Right lobe of liver (tissue), 6 donors: Measurements from ENCODE around the gene CRIP1. TPM values are rescaled to one million over a fixed set of nuclear protein-coding genes. Genes with fewer than 3 reads are reported as not detected.

Experiments
- ATAC-seq, 4 donors: fragments of 200-7000 bp; cut with Tn5 transposase; one replicate each; pipeline ENCODE4 v1.9.1; 2020; ENCODE audit warnings: mild to moderate bottlenecking in 4 of 4, moderate library complexity in 4 of 4
- DNase-seq, 3 donors: peaks; one replicate each; pipeline ENCODE4 v3.0.0-alpha.2; 2020
- H3K27ac ChIP-seq, 3 donors: fragments of 200-600 bp; one replicate each; pipeline ENCODE4 v1.8.0; 2022
- H3K27me3 ChIP-seq, 2 donors: fragments of 200-600 bp; one replicate each; pipeline ENCODE4 v1.8.0; 2022
- H3K36me3 ChIP-seq, 4 donors: fragments of 200-600 bp; sonication (generic) in 1 of 4; one replicate each; pipeline versions ENCODE4 v1.5.1 to v1.8.0; 2017 to 2022; ENCODE audit warnings: control low read depth in 1 of 4
- H3K4me1 ChIP-seq, 4 donors: fragments of 200-600 bp; sonication (generic) in 1 of 4; one replicate each; pipeline versions ENCODE4 v1.5.1 to v1.8.0; 2017 to 2022; ENCODE audit warnings: control low read depth in 1 of 4
- H3K4me3 ChIP-seq, 3 donors: fragments of 200-600 bp; one replicate each; pipeline ENCODE4 v1.8.0; 2022
- H3K9me3 ChIP-seq, 4 donors: fragments of 200-600 bp; sonication (generic) in 1 of 4; one replicate each; pipeline versions ENCODE4 v1.5.1 to v1.8.0; 2017 to 2022; ENCODE audit warnings: control low read depth in 1 of 4
- CTCF ChIP-seq, 4 donors: fragments of 200-600 bp in 3 of 4; fragments of 450-650 bp in 1 of 4; IDR thresholded peaks; one replicate each; pipeline versions ENCODE4 v1.5.1 to v1.8.0; 2016 to 2022; ENCODE audit warnings: antibody characterized with exemption in 4 of 4, mild to moderate bottlenecking in 2 of 4
- POLR2A ChIP-seq: fragments of 450-650 bp; IDR thresholded peaks from one replicate; pipeline ENCODE4 v1.6.1; 2017; ENCODE audit warnings: antibody characterized with exemption, mild to moderate bottlenecking
- WGBS: methylation state at CpG from one replicate; pipeline ENCODE4 v1.1.6; 2018; ENCODE audit warnings: low coverage, low lambda C conversion rate; ENCODE audit not compliant: insufficient coverage; ENCODE audit errors: missing lambda C conversion rate; 5-methylcytosine and 5-hydroxymethylcytosine counted together
- intact Hi-C, 2 donors: fragments of 100-400 bp; cut with DNase I; formaldehyde crosslinking; loops; one replicate each; pipeline versions ENCODE4 v1.11.2 to v1.14.1; 2022
- total RNA-seq, 6 experiments: library from RNA; depleted of rRNA in 2 of 6; stranded (reverse); fragments of >200 nt in 2 of 6; fragmentation: NEBNext Ultra II Directional in 3 of 6; extraction: Animal tissue kit (Norgen Biotek cat#: 25700) in 3 of 6; gene quantifications; one replicate each; pipeline versions ENCODE4 v1.1.0 to v1.2.4, GENCODE V29; 2016 to 2023
- donor health status: DM: no; HTN: yes; CAD: no.
- donor health status: DM: no; HTN: no; CAD: no.
- donor health status: DM: no; HTN: no; CAD: no.
- donor health status: DM: no; HTN: yes; CAD: no.
- donor health status: DM: no; HTN: yes; CAD: no.

Gene CRIP1
- total RNA-seq, 6 experiments from 2014 or later, result 0.79 to 5.4 (median 2.7) TPM

DNA sequence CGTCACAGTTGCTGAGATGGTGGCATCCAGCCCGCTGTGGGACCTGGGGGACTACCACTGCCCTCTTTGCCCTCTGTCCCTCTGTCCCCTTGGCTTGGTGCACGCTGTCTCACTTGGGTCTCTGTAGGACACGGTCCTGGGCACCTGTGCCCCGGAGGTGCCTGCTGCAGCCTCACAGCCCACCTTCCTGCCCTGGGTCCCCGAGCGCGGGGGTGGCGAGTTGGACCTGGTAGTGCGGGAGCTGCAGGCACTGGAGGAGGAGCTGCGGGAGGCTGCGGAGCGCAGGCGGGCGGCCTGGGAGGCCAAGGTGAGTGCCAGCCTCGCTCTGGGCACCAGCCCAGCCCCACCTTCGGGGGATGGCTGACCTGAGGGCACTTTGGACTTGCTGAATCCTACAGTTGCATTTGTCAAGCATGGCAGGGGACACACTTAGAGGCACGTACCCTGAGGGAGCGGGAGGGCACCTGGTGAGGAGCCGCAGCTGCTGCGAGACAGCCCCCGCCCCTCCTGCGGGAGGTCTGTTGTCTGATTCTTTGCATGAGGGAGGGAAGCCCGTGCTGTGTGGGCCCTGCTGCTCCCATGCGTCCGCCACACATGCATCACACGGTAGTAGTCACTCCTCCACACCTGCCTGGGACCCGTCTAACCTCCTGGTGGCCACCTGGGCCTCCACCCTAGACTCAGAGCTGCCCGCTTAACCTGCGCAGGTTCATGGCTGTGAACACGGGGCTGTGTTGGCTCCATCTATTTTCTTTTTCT lies 11.2 kb downstream of the CRIP1 start:
- intact Hi-C loops, result no loop called here
- TF ChIP-seq CTCF (IDR thresholded peaks at IDR 0.05) (no peak), POLR2A (no peak)
- no peaks in the 10 kb centered on the region for H3K27me3 ChIP-seq
- 47% methylated on average over 6 of the region's 31 CpGs for WGBS
- H3K9me3 ChIP-seq, result no peaks in the 10 kb centered on the region
- peak overlapping the region in 1 of 3 donors; percentile 50 for H3K4me3 ChIP-seq
- DNase-seq (peak; percentile 70 to 88 (median 88)), ATAC-seq (peak; percentile 55 to 60 (median 59))
- H3K4me1 ChIP-seq, result peaks cover 0 to 30% (median 15%) of the 10 kb centered on the region in 4 donors
- peaks cover 0 to 3% (median 0%) of the 10 kb centered on the region in 4 donors for H3K36me3 ChIP-seq
- H3K27ac ChIP-seq, result peak overlapping the region in 2 of 3 donors; percentile 5 to 97

DNA sequence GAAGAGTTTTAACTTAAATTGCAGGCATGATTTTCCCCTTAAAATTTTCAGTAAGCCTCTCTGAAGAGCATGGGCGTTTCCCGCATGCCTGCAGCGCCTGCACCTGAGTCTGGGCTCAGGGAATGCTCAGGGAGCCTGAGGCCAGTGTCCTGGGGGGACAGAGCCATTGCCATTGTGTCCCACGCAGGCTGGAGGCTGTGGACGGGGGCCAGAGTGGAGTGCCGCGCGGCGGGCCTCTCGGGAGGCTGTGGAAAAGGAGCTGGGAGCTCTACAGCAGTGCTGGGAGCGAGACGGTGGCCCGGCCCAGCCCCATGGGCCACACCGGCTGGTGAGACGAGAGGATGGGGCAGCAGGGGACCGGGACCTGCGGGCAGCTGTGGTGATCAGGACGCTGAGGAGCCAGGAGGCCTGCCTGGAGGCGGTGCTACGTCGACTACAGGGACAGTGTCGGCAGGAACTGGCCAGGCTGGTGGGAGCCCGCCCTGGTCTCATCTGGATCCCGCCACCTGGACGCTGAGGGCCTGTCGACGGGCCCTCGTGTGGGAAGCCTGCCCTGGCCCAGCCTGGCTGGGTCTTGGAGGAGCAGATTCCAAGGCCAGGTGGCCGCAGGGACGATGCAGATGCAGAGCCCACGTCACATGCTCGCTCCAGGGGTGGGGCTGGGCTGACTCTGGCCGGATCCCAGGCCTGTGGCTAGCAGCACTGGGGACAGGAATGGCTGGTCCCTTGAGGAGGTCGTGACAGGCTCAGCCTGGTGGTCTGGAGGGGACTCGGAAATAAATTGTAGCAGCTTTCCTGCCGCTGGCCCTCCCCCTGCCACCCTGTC lies 12.0 kb downstream of the CRIP1 start:
- Histone ChIP-seq H3K4me1 (peaks cover 0 to 28% (median 13%) of the 10 kb centered on the region in 4 donors), H3K27ac (peak overlapping the region in 1 of 3 donors; percentile 97), H3K27me3 (no peaks in the 10 kb centered on the region), H3K4me3 (no peak overlapping the region), H3K36me3 (peaks cover 0 to 3% (median 0%) of the 10 kb centered on the region in 4 donors), H3K9me3 (no peaks in the 10 kb centered on the region)
- DNase-seq, result peak in 2 of 3 donors; percentile 45 to 57
- TF ChIP-seq POLR2A (no peak), CTCF (IDR thresholded peaks at IDR 0.05) (no peak)
- ATAC-seq, result no peak
- WGBS, result 100% methylated on average over 4 of the region's 36 CpGs
- intact Hi-C loops, result no loop called here

DNA sequence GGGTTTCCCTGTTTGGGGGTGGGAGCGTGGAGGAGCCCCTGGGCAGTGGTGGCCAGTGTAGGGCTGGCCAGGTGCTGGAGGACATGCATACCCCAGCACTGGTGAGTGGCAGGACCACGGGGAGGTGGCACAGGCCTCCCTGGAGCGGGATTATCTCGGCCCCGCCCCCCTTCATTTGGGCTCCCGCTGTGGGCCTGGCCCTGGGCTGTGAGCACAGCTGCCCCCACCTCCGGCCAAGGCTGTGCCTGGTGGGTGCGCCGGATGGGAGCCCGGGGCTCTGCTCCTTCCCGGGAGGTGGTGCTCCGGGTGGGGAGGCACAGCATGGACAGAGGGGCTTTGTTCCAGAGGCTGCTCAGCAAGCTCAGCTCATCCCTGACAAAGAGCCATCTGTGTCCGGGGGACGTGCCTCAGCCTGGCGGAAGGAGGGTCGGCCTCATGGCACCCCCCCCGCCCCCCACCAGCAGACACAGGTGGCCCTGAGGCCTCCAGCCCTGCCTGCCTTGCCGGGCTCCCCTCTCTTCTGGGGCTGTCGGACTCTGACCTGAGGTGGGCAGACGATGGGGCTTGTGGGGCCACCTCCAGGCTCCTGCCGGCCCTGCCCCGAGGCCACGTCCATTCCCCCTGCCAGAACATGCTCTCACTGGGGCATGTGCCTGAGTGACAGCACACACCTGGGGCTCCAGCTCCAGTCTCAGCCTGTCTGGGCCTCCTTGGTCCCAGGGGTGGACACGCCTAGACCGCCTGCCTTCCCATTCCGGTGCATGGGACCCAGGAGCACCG lies 12.8 kb downstream of the CRIP1 start:
- no peak overlapping the region for H3K4me3 ChIP-seq
- ATAC-seq, result no peak
- H3K4me1 ChIP-seq, result peaks cover 0 to 28% (median 13%) of the 10 kb centered on the region in 4 donors
- peak in 1 of 3 donors; percentile 54 for DNase-seq
- no peak for TF ChIP-seq POLR2A
- intact Hi-C loops, result no loop called here
- H3K27ac ChIP-seq, result no peak overlapping the region
- WGBS, result 100% methylated on average over 1 of the region's 27 CpGs
- H3K9me3 ChIP-seq, result no peaks in the 10 kb centered on the region
- H3K36me3 ChIP-seq, result peaks cover 0 to 3% (median 0%) of the 10 kb centered on the region in 4 donors
- no peaks in the 10 kb centered on the region for H3K27me3 ChIP-seq

DNA sequence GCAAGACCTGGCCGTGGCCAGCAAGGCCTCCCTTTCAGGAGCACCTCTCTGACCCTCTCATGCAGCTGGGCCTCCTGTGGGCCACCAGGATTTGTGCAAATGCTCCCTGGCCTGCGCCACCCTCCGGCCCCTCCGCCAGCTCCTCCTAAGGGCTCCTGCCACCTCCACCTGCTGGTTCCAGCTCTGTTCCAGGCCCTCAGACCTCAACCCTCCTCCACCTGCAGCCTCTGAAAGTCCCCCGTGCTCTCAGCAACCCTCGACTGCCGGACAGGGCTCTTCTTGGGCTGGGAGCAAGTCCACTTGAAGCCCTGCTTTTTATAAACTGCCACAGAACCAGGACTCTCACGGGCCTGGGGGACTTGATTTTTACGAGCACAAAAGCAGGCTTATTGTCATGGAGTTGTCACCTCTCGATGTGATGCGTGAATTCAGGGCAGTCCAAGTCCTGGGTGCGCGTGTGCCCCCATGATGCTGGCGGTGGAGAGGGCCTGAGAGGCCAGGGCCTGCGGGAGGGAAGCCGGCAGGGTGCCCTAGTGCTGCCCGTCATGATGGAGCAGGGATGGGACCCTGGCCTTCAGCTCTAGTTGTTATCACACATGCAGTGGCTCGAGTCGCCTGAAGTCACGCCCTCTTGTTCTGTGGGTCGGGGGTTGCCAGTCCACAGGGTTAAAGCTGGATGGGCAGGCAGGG lies 13.5 kb downstream of the CRIP1 start:
- peaks cover 0 to 3% (median 0%) of the 10 kb centered on the region in 4 donors for H3K36me3 ChIP-seq
- DNase-seq (no peak), ATAC-seq (no peak)
- H3K4me3 ChIP-seq, result no peak overlapping the region
- H3K4me1 ChIP-seq, result peaks cover 0 to 23% (median 12%) of the 10 kb centered on the region in 4 donors
- no peaks in the 10 kb centered on the region for H3K9me3 ChIP-seq
- H3K27me3 ChIP-seq, result no peaks in the 10 kb centered on the region
- WGBS, result 82% methylated on average over 3 of the region's 21 CpGs
- H3K27ac ChIP-seq, result no peak overlapping the region
- intact Hi-C loops, result no loop called here
- TF ChIP-seq POLR2A (no peak), CTCF (IDR thresholded peaks at IDR 0.05) (no peak)
